SU-DHL-6 (cell line): ENCODE measurements around the gene WIPF1.
A peak's percentile ranks its signal among the peaks of the same experiment; 100 is the strongest.

Experiments
- H2AFZ ChIP-seq: fragments of 200-600 bp; sonication (generic); 2 replicates; pipeline ENCODE4 v1.6.1; 2014; ENCODE audit warnings: low read depth, mild to moderate bottlenecking, moderate library complexity, mixed read lengths, antibody characterized with exemption, low read length; ENCODE audit not compliant: severe bottlenecking
- H3F3A ChIP-seq: fragments of 200-600 bp; shearing (Covaris generic); 2 replicates; pipeline ENCODE4 v1.6.0; 2016; ENCODE audit warnings: antibody characterized with exemption, mild to moderate bottlenecking; ENCODE audit not compliant: insufficient read depth
- H3K27ac ChIP-seq: fragments of 200-600 bp; sonication (generic); 2 replicates; pipeline ENCODE4 v1.5.1; 2016; ENCODE audit warnings: low read depth, mild to moderate bottlenecking, low read length, moderate library complexity, mixed read lengths
- H3K27me3 ChIP-seq: fragments of 200-600 bp; sonication (generic), shearing (Covaris generic); 2 replicates; pipeline ENCODE4 v1.6.0; 2014; ENCODE audit warnings: mild to moderate bottlenecking, low read length
- H3K36me3 ChIP-seq: fragments of 200-600 bp; sonication (generic); 2 replicates; pipeline ENCODE4 v1.6.1; 2014; ENCODE audit warnings: mild to moderate bottlenecking, low read length, mixed read lengths
- H3K4me2 ChIP-seq: fragments of 300-600, 200-600 bp; shearing (Covaris generic), sonication (generic); 2 replicates; pipeline ENCODE4 v1.6.0; 2014; ENCODE audit warnings: low read length, low read depth, mild to moderate bottlenecking; ENCODE audit not compliant: poor library complexity, severe bottlenecking
- H3K4me3 ChIP-seq: fragments of 200-600 bp; sonication (generic); 2 replicates; pipeline ENCODE4 v1.5.1; 2014; ENCODE audit warnings: antibody characterized with exemption, low read length, mild to moderate bottlenecking, mixed read lengths; ENCODE audit not compliant: insufficient read depth, poor library complexity, severe bottlenecking
- H3K79me2 ChIP-seq: fragments of 200-600 bp; sonication (generic); 2 replicates; pipeline ENCODE4 v1.6.1; 2014; ENCODE audit warnings: mild to moderate bottlenecking, low read length, moderate library complexity; ENCODE audit not compliant: insufficient read depth
- H3K9ac ChIP-seq: fragments of 200-600 bp; sonication (generic); 2 replicates; pipeline ENCODE4 v1.7.0; 2014; ENCODE audit warnings: mild to moderate bottlenecking, low read length
- H3K9me2 ChIP-seq: fragments of 200-600 bp; sonication (generic); replicated peaks from 2 replicates; pipeline ENCODE4 v1.6.1; 2014; ENCODE audit warnings: low read length; ENCODE audit not compliant: insufficient read depth
- H3K9me3 ChIP-seq: fragments of 200-600 bp; sonication (generic); 2 replicates; pipeline ENCODE4 v1.6.1; 2014; ENCODE audit warnings: low read length, mixed read lengths; ENCODE audit not compliant: insufficient read depth
- H4K20me1 ChIP-seq: fragments of 200-600 bp; sonication (generic); 2 replicates; pipeline ENCODE4 v1.6.1; 2014; ENCODE audit warnings: low read depth, mild to moderate bottlenecking, antibody characterized with exemption, low read length, moderate library complexity, mixed read lengths
- CTCF ChIP-seq: fragments of 200-600 bp; sonication (generic); IDR thresholded peaks from one replicate; pipeline ENCODE4 v1.5.1; 2017; ENCODE audit warnings: antibody characterized with exemption, mild to moderate bottlenecking, low read length, moderate library complexity; ENCODE audit not compliant: insufficient read depth, poor library complexity, severe bottlenecking
- EZH2phosphoT487 ChIP-seq: fragments of 200-600 bp; sonication (generic), shearing (Covaris generic); conservative IDR thresholded peaks from 2 replicates; pipeline ENCODE4 v1.6.1; 2018; ENCODE audit warnings: mild to moderate bottlenecking, antibody characterized with exemption, low read length, moderate library complexity, mixed read lengths

Gene WIPF1

GRCh38 chr2:174633623-174633930, 36.0 kb upstream of the WIPF1 start:
- Histone ChIP-seq H4K20me1 (no peaks in the 10 kb centered on the region), H3K9me3 (no peaks in the 10 kb centered on the region), H3K27me3 (no peaks in the 10 kb centered on the region), H3K4me3 (peak overlapping the region; percentile 71), H3K9me2 (no peaks in the 10 kb centered on the region), H3K9ac (peak overlapping the region; percentile 69), H2AFZ (peak overlapping the region; percentile 96), H3F3A (peaks cover 10% of the 10 kb centered on the region), H3K79me2 (peaks cover 33% of the 10 kb centered on the region), H3K27ac (peak overlapping the region; percentile 76), H3K36me3 (no peaks in the 10 kb centered on the region), H3K4me2 (peak overlapping the region; percentile 99)
- TF ChIP-seq EZH2phosphoT487 (no peak), CTCF (no peak)

- peak overlapping the region; percentile 69 for H3K9ac ChIP-seq
- H4K20me1 ChIP-seq = no peaks in the 10 kb centered on the region
- H3K36me3 ChIP-seq = no peaks in the 10 kb centered on the region
- no peaks in the 10 kb centered on the region for H3K9me2 ChIP-seq
- no peaks in the 10 kb centered on the region for H3K27me3 ChIP-seq
- TF ChIP-seq CTCF = no peak
- no peak for TF ChIP-seq EZH2phosphoT487
- peak overlapping the region; percentile 96 for H2AFZ ChIP-seq
- H3K9me3 ChIP-seq = no peaks in the 10 kb centered on the region
- peak overlapping the region; percentile 76 for H3K27ac ChIP-seq
- peaks cover 10% of the 10 kb centered on the region for H3F3A ChIP-seq
- H3K4me2 ChIP-seq = peak overlapping the region; percentile 99
- H3K79me2 ChIP-seq = peaks cover 33% of the 10 kb centered on the region
- H3K4me3 ChIP-seq = peak overlapping the region; percentile 71
Measured at GRCh38 chr2:174632841-174633622, 35.4 kb upstream of the WIPF1 start.

- Histone ChIP-seq H3K79me2 (peaks cover 33% of the 10 kb centered on the region), H3K4me3 (no peak overlapping the region), H3K27ac (no peak overlapping the region)
Measured at GRCh38 chr2:174631009-174631981, 33.7 kb upstream of the WIPF1 start.

More at GRCh38 chr2:174631009-174631981, 33.7 kb upstream of the WIPF1 start:
- H4K20me1 ChIP-seq = no peaks in the 10 kb centered on the region
- H3K27me3 ChIP-seq = no peaks in the 10 kb centered on the region
- no peak overlapping the region for H2AFZ ChIP-seq
- peaks cover 9% of the 10 kb centered on the region for H3F3A ChIP-seq
- no peaks in the 10 kb centered on the region for H3K9me3 ChIP-seq
- peak overlapping the region; percentile 99 for H3K4me2 ChIP-seq
- H3K36me3 ChIP-seq = no peaks in the 10 kb centered on the region
- no peaks in the 10 kb centered on the region for H3K9me2 ChIP-seq
- no peak for TF ChIP-seq CTCF
- no peak for TF ChIP-seq EZH2phosphoT487
- H3K9ac ChIP-seq = no peak overlapping the region
